Spleen (tissue), 7 donors: ENCODE measurements around the gene AKAP6.

ENCODE experiments used
- POLR2A ChIP-seq, 3 donors: fragments of 450-650 bp; IDR thresholded peaks; one replicate each; pipeline ENCODE4 v1.5.1; 2017; ENCODE audit warnings: antibody characterized with exemption in 3 of 3, mild to moderate bottlenecking in 1 of 3
- TF ChIP-seq, protein P1 (sequence below), 11 experiments: fragments of 200-600 bp in 7 of 11; fragments of 450-650 bp in 4 of 11; sonication (generic) in 4 of 11; IDR thresholded peaks in 8 of 11; conservative IDR thresholded peaks in 3 of 11; 1 replicate in 7 of 11; 2 replicates in 4 of 11; pipeline versions ENCODE4 v1.4.0 to v1.8.0; 2016 to 2021; ENCODE audit warnings: antibody characterized with exemption in 11 of 11, inconsistent platforms in 4 of 11, mild to moderate bottlenecking in 1 of 11
- donor health status: DM: no; HTN: no; CAD: no; lungs with moderate emphysema.
- donor health status: DM: no; HTN: no; CAD: no.
- donor health status: DM: no; HTN: no; CAD: no.

DNA sequence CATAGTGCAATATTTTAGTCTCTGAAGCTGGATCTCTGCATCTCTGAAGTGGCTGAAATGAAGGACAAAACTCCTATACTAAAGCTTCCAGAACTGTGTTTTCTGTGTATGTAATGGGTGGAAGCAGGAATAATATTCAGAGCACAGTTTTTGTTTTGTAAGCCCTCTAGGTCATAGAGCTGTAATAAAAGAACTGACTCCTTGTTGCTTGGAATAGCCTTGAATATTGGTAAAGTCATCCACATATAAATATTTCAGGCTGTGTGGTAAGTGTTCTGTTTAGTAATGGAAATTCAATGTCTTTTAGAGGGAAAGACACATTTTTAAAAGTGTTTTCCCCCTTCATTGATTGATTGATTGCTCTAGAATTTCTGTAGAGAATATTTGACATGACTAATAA is 18.2 kb upstream of the AKAP6 start:
- TF ChIP-seq, protein P1, sequence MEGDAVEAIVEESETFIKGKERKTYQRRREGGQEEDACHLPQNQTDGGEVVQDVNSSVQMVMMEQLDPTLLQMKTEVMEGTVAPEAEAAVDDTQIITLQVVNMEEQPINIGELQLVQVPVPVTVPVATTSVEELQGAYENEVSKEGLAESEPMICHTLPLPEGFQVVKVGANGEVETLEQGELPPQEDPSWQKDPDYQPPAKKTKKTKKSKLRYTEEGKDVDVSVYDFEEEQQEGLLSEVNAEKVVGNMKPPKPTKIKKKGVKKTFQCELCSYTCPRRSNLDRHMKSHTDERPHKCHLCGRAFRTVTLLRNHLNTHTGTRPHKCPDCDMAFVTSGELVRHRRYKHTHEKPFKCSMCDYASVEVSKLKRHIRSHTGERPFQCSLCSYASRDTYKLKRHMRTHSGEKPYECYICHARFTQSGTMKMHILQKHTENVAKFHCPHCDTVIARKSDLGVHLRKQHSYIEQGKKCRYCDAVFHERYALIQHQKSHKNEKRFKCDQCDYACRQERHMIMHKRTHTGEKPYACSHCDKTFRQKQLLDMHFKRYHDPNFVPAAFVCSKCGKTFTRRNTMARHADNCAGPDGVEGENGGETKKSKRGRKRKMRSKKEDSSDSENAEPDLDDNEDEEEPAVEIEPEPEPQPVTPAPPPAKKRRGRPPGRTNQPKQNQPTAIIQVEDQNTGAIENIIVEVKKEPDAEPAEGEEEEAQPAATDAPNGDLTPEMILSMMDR (IDR thresholded peaks at IDR 0.05 in 8 of 11, conservative IDR thresholded peaks at IDR 0.05 in 3 of 11), result no peak
- TF ChIP-seq POLR2A (IDR thresholded peaks at IDR 0.05), result no peak
